Stimulated activated CD8-positive, alpha-beta memory T cell treated with anti-CD3 and anti-CD28 coated beads, Interleukin-7, amount 100 ng/mL, for 1 hour (primary cell): Measurements from ENCODE around the gene ANKRD55.
A peak's percentile ranks its signal among the peaks of the same experiment; 100 is the strongest.
"Not testable (repeated sequence)": the region's sequence is repeated elsewhere in the genome, so short reads cannot be mapped to it uniquely, and the experiment has no call there.

ENCODE experiments used
- DNase-seq, 2 donors: peaks; one replicate each; pipeline ENCODE4 v3.0.0-alpha.2; 2020; ENCODE audit warnings: low read depth in 2 of 2

The ANKRD55 gene

DNA sequence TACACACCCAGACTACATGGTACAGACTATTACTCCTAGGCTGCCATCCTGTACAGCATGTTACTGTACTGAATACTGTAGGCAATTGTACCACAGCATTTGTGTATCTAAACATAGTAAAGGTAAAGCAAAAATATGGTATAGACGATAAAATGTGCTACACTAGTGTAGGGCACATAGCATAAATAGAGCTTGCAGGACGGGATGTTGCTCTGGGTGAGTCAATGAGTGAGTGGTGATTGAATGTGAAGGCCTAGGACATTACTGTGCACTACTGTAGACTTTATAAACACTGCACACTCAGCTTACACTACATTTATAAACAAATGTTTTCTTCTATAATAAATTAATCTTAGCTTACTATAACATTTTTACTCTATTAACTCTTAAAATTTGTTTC lies 25.6 kb downstream of the ANKRD55 start:
- no peak for DNase-seq

DNA sequence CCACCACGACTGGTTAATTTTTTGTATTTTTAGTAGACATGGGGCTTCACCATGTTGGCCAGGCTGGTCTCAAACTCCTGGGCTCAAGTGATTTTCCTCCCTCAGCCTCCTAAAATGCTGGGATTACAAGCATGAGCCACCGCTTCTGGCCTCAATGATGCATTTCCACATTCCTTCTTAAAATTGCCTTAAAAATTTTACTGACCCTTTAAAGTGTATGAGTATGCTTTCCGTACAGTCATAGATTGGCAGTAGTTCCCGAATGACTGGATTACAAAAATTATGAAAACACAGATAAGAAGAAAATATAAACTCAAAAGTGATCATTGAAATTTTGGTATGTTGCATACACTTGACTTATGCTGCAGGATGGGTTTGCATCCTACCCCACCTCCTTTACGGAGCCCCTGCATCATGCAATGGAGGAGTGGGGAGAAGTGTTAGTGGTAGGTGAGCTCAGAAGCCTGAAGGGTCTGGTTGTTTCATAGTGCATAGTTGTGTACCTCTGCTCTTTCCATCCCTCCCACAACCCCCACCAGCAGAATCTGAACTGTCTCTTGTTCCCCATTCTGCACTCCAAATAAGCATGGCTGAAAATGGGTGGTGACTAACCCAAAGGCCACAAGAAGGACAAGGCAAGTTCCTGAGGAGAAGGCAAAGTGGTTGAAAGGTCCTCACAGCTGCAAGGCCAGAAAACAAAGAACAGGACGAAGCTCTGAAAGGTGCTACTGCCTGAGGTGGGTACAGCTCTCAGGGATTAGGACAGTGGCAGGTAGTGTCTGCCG lies 26.8 kb downstream of the ANKRD55 start:
- DNase-seq = no peak

DNA sequence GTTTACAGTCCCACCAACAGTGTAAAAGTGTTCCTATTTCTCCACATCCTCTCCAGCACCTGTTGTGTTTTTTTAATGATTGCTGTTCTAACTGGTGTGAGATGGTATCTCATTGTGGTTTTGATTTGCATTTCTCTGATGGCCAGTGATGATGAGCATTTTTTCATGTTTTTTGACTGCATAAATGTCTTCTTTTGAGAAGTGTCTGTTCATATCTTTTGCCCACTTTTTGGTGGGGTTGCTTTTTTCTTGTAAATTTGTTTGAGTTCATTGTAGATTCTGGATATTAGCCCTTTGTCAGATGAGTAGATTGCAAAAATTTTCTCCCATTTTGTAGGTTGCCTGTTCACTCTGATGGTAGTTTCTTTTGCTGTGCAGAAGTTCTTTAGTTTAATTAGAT lies 29.2 kb downstream of the ANKRD55 start:
- DNase-seq = not testable (repeated sequence)

DNA sequence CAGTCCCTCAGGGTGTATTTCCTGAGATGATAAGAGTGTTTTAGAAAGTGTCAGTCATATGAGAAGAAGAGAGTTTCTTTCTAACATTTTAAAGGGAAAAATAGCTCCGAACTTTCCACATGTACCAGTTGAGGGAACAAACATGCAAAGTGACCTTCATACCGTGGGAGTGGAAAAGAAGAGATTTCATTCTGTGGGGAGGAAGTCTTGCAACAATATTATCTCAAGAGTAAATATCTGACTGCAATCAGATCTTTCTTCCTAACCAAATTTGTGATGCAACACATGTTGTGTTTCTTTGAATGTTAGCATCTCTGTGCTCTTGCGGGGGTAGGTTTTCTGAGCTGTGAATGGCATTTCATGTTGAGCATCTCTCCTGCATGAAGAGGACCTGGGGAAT lies 30.6 kb downstream of the ANKRD55 start:
- no peak for DNase-seq

DNA sequence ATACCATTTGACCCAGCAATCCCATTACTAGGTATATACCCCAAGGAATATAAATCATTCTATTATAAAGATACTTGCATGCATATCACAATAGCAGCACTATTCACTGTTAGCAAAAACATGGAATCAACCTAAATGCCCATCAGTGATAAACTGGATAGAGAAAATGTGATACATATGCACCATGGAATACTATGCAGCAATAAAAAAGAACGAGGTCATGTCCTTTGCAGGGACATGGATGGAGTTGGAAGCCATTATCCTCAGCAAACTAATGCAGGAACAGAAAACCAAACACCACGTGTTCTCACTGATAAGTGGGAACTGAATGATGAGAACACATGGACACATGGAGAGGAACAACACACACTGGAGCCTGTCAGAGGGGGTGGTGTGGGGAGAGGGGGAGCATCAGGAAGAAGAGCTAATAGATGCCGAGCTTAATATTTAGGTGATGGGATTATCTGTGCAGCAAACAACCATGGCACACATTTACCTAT lies 31.3 kb downstream of the ANKRD55 start:
- not testable (repeated sequence) for DNase-seq

DNA sequence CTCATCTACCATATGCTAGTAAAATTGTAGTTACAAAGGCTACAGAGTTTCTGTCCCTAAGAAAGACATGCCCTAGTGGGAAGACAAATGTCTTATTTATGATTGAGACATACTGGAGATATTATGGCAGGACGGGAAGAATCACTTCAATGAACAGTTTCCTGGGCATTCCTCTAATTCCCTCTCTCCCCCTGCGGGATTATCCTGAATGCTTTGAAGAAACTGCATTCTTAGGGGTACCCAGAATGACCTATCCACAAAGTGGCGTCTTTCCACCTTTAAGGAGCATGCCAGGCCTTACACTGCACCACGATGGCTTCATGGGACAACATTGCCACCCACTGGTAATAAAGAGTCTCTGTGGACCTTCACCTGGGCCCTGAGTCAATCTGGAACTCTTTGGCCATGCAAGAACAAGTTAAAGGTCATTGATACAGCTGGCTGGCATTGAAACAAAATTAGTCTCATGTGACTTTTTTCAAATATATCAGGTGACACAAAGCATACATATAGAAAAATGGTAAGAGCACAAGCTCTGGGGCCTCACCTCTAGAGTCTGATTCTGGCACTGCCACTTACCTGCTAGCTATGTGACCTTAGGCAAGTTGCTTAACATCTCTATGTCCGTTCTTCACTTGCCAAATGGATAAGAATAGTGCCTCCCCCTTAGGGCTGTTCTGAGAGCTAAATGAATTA lies 32.0 kb downstream of the ANKRD55 start:
- DNase-seq = peak; percentile 11 to 23

DNA sequence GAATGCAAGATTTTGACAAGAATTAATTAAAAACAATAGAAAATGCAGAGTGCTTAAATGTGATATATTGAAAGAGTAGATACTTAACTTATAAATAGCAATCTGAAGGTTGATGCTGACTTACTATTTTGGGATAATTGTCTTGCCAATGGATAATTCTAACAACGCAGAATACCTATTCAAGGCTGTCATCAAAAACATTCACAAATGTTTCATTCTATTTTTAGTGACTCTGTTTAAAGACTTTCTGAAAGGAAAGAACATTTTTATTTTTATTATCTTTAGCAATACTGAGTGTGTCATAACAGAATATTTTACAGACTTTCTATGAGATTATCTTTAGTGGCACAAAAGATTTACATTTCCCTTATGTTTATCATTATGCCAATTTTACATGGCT lies 38.1 kb downstream of the ANKRD55 start:
- no peak for DNase-seq

DNA sequence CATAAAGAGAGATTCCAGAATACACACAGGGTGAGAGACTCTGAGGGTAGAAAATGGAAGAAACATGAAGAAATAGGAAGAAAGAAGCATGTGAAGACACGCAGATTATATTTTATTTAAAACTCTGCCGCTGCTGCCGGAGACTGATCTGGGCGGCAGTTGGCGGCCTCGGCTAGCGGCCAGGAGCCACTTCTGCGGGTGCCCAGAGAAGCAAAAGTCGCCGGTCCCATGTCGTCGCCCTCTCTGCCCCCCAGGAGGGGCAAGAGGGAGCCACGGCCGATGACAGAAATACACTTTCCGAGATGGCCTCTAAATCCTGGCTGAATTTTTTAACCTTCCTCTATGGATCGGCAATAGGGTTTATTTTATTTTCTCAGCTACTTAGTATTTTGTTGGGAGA lies 40.9 kb downstream of the ANKRD55 start:
- DNase-seq = no peak

DNA sequence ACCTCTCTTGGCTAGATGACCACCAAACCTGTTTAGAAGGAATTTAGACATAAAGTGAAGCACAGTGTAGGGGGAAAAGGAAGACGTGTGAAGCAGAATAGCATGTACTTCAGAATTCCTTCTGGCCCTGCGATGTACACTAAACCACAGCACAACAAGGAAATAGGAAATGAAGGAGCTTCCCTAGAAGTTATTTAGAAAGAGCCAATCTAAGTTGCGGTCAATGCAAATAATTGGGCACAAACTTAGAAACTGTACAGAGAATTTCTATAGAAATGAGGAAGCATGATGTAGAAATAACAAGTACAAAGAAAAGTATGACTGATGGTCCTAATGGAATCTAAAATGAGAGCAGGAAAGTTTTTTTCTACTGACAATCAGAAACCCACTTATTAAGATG lies 41.5 kb downstream of the ANKRD55 start:
- no peak for DNase-seq

DNA sequence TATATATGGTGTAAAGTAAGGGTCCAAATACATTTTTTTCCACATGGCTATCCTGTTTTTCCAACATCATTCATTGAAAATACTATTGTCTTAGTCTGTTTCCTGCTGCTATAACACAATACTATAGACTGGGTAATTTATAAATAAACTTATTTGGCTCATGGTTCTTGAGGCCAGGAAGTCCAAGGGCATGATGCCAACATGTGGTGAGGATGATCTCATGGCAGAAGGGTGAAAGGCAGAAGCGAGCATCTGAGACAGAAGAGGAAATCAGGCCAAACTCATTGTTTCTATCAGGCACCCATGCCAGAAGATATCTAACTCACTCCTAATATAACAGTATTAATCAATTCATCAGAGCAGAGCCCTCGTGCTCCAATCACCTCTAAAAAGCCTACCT lies 42.6 kb downstream of the ANKRD55 start:
- no peak for DNase-seq

DNA sequence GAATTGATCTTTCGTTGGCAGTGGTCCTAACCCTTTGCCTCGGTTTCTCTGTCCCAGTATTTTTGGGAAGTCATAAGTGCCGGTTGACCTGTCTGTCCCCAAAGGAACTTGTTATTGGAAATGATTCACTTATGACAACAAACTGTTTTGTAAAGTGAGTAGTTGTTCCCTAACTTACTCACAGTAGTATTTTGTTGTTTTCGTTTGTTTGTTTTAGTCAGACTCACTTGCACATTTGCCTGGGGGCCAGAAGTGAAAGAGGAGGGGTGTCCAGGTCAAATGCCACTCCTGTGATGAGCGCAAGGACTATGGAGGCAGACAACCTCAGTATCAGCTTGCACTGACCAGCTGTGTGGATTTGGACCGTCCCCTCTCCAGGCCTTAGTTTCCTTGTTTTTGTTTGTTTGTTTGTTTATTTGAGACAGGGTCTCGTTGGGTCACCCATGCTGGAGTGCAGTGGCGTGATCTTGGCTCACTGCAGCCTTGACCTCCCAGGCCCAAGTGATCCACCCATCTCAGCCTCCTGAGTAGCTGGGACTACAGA lies 47.3 kb downstream of the ANKRD55 start:
- no peak for DNase-seq

DNA sequence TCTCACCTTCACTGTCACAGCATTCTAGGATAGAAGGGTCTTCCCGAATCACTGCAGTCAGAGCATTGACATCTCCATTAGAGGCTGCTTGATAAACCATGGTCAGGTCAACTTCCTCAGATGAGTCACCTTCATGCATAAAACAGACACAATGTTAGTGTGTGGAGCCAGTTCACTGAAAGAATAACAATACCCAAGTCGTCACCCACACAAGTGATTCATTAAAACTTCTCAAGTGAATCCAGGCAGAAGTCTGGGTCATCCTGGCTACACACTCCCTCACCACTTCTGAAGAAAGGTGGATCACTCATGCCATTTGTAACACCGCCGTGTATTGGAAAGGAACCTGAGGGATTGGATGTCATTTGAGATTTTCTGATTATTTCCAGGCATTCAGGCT lies 49.6 kb downstream of the ANKRD55 start:
- DNase-seq = no peak

DNA sequence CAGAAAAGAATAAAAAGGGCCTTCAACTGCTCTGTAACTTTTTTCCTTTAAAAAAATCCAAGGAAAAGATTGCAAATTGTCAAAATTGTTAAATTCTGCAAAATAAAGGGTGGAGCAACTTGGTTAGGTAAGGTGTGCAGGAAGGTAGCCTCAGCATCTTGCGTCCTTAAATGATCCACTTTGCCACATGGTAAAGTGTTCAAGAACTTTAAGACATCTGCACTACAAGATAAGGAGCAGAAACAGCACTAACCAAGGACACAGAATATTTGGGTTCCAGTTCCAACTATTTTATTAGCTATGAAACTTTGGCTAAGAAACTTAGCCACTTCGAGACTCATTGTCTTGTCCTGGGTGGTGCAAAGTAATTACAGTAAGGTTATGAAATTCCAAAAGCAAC lies 53.7 kb downstream of the ANKRD55 start:
- no peak for DNase-seq

DNA sequence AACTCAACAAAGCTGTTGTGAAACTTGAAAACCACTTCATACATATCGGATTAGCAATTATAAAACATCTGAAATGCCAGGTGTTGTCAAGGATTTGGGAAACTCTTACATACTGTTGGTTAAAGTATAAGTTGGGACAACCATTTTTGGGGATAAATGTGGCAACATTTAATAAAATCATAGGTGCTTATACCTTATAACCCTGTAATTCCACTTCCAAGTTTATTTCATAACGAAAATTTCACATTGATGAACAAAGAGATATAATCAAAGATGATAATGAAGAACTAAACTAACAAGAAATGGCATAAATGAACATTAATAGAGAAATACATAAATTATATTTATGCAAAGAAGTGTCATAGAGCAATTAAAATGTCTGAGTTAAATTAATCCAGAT lies 54.3 kb downstream of the ANKRD55 start:
- DNase-seq = no peak

DNA sequence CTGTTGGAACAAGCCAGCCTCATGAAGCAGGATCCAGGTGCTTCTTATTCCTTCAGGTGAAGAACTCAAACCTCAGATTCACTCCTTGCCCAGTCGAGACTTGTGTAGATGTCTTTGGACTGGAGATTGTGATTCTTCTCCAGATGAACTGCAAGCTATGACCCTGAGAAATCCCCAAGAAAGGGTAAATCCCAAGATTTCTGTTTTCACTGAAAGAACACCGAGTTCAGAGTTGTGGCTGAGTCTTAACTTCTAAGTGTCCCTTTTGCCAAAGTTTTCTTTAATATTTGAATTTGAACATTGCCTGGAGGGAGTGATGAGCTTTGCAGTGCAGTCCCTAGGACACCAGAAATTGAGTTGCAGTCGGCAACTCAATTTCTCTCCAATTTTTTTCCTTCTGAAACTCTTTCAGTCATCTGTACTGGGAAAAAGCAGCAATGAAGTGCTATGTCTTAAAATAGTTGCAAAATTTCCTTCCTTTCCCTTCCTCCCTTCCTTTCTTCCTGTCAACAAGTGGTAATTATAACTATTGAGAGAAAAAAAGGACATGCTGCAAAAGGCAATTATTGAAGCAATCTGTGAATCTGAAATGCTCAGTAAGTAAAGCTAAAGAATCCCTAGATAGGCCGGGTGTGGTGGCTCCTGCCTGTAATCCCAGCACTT lies 56.1 kb downstream of the ANKRD55 start:
- DNase-seq = no peak

DNA sequence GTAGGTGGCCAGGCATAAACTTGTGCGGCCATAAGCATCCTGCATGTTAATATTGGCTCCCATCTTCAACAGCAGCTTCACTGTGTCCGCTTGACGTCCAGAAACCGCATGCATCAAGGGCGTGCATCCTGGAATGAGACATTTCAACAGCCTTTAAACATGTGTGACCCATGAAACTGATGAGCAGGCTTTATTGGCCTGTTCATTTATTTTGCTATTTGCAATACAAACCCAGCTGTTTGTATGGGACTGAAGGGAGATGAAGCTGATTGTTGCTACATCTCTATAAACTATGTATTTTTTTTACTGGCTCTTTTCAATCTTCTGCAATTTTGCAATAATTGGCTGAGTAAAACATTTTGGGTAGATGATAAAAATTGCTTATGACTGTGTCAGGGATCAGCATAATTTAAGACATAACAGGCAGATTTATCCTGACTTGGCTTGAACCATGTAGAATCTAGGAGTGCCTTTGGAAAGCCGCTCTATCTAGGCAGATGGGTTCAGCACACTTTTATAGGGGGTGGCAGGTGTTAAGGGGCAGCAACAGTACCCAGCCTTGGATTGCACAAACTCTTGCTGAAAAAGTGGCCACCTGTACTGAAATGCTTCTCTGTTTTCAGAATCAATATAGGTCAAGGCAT lies 56.9 kb downstream of the ANKRD55 start:
- DNase-seq = no peak

DNA sequence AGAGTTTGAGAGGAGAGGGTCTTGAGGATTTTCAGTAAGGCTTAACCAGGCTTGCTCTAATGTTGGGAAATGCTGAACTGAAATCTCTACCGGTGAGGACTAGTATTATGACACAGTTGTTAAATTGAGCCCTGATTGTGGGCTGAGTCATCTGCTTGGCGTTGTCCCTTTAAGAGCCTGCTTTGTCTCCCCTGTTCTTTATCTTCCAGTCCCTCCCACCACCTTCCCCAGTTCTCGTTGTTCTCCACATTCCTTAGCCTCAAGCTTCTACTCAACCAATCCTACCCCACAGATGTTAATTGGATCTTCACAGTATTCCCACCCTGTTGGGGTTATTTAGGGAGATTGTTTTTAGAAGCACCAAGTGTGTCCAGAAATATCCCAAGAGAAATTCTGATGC lies 57.6 kb downstream of the ANKRD55 start:
- DNase-seq = no peak

DNA sequence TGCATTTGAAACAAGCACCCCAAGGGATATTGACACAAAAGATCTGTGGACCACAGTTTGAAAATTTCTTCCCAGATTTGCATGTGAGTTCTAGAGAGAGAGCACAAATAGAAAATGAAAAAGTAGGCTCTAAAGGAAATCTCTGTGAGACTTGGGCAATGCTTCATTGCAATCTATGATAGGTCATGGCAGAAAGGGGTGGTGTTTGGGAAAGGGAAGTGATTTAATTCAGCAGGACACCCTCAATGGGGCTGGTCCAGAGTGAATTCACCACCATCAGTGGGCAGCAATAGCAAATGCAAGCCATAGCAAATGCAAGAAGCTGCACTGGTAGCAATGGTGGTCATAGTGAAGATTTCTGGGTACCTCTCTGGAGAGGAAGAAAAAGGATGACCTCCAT lies 58.1 kb downstream of the ANKRD55 start:
- no peak for DNase-seq

DNA sequence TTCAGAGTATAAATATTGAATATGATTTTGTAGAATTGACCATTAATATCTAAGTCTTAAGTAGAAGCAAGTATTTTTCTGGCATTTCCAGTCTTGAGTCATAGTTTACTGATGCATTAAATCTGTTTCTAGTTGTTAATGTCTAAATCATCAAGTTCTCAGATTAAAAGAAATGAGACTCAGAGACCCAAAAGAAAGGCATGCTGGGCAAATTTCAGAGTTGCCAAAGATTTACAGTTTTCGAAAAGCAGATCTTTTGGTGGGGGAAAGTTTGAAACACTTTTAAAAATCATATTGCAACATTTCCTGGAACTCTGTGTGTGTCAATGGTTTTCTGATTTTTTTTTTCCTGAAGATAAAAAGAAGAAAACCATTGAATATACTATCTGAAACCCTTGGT lies 60.9 kb downstream of the ANKRD55 start:
- no peak for DNase-seq

DNA sequence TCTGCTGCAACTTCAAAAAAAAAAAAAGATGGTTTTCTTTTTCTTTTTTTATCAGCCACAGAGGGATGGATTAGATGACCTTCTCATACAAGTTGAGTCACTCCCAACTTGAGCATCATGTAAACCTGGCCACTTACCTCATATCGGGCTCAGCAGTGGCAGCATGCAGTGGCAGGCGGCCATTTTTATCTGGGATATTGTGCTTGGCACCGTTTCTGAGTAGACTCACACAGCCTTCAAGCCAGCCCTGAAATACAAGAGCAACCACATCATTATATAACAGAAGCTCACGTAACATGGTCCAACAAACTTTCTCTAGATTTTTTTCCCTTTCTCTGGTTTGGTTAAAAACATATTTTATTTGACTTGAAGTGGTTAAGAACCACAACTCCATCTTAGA lies 62.6 kb downstream of the ANKRD55 start:
- DNase-seq = no peak

DNA sequence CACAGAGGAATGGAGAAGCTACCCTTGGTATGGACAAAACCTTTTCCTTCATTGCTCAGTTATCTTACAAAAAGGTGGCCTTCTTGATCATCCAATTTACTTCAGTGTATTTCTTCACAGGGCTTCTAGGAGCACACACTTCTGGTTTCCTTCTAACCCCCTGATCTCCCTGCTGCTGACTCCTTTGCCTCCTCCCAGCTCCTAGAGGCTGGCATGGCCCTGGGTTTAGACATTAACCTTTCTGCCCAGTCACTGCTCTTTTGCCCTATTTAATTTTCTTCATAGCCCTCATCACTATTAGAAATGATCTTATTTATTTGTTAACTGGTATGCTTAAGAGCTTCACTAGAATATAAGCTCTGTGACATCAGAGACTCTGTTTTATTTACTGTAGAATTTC lies 63.2 kb downstream of the ANKRD55 start:
- no peak for DNase-seq

DNA sequence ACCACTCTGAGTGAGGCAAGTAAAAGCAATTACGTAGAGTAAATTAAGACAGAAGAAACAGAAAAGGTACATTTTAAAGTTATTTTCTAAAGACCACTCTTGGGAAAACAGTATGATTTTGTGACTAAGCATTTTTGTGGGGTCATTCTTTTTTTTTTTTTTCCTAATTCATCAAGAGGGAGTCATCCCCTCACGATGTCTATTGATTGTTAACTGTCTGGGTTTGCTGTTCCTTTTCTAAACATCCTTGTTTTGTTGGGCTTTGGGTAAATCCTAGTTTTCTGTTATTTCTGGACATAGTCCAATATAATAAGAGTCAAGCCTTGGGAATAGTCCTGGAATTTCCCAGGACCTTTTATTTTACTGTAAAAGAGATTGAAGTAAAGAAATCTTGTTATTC lies 63.8 kb downstream of the ANKRD55 start:
- DNase-seq = no peak
